HG03066 (cell line): ENCODE data around the gene MIXL1.
"Not testable (repeated sequence)": the region's sequence is repeated elsewhere in the genome, so short reads cannot be mapped to it uniquely, and the experiment has no call there.

Source experiments
- ATAC-seq: cut with Tn5 transposase; IDR thresholded peaks from one replicate; pipeline ENCODE4 v1.9.1; 2021; ENCODE audit warnings: low read depth; ENCODE audit not compliant: unreplicated experiment

The MIXL1 gene

GRCh38 chr1:226272233-226272902, 48.9 kb downstream of the MIXL1 start:
- ATAC-seq, result not testable (repeated sequence)

- no peak for ATAC-seq
These were observed 50.7 kb downstream of the MIXL1 start for GRCh38 chr1:226274138-226274537.

- no peak for ATAC-seq
These were observed 52.7 kb downstream of the MIXL1 start for GRCh38 chr1:226276077-226276682.
